Karpas-422 (cell line): ENCODE results near the gene PTPN14. TPM values are rescaled to one million over a fixed set of nuclear protein-coding genes. Genes with fewer than 3 reads are reported as not detected.

Source experiments
- DNase-seq: peaks from one replicate; pipeline ENCODE4 v3.0.0-alpha.2; 2015
- H2AFZ ChIP-seq: fragments of 200-600 bp; sonication (generic); 2 replicates; pipeline ENCODE4 v1.6.1; 2014; ENCODE audit warnings: antibody characterized with exemption, low read length, mixed read lengths
- H3K27ac ChIP-seq: fragments of 200-600 bp; sonication (generic); 2 replicates; pipeline ENCODE4 v1.5.1; 2014; ENCODE audit warnings: mild to moderate bottlenecking, low read length, moderate library complexity
- H3K27me3 ChIP-seq: fragments of 200-600 bp; sonication (generic); 2 replicates; pipeline ENCODE4 v1.6.1; 2014; ENCODE audit warnings: low read length, mixed read lengths
- H3K36me3 ChIP-seq: fragments of 200-600 bp; sonication (generic); 2 replicates; pipeline ENCODE4 v1.6.1; 2014; ENCODE audit warnings: low read length, mixed read lengths; ENCODE audit not compliant: insufficient read depth
- H3K4me1 ChIP-seq: fragments of 200-600 bp; sonication (generic); 2 replicates; pipeline ENCODE4 v1.6.1; 2014; ENCODE audit warnings: mild to moderate bottlenecking, low read length, mixed read lengths
- H3K4me2 ChIP-seq: fragments of 200-600 bp; sonication (generic); 2 replicates; pipeline ENCODE4 v1.6.1; 2014; ENCODE audit warnings: low read length, low read depth, mild to moderate bottlenecking; ENCODE audit not compliant: poor library complexity, severe bottlenecking
- H3K4me3 ChIP-seq: fragments of 200-600 bp; sonication (generic); 2 replicates; pipeline ENCODE4 v1.5.1; 2014; ENCODE audit warnings: mild to moderate bottlenecking, antibody characterized with exemption, low read length, mixed read lengths
- H3K79me2 ChIP-seq: fragments of 200-600 bp; sonication (generic); 2 replicates; pipeline ENCODE4 v1.6.1; 2014; ENCODE audit warnings: mild to moderate bottlenecking, low read length, mixed read lengths
- H3K9ac ChIP-seq: fragments of 200-600 bp; sonication (generic); 2 replicates; pipeline ENCODE4 v1.6.0; 2014; ENCODE audit warnings: low read length
- H3K9me2 ChIP-seq: fragments of 200-600 bp; sonication (generic), shearing (Covaris generic); replicated peaks from 2 replicates; pipeline ENCODE4 v1.6.0; 2014; ENCODE audit warnings: mild to moderate bottlenecking, low read length, moderate library complexity; ENCODE audit not compliant: insufficient read depth
- H3K9me3 ChIP-seq: fragments of 300-700, 200-600 bp; sonication (generic); 2 replicates; pipeline ENCODE4 v1.6.1; 2014; ENCODE audit warnings: low read length, mixed read lengths
- H4K20me1 ChIP-seq: fragments of 200-600 bp; sonication (generic); 2 replicates; pipeline ENCODE4 v1.6.1; 2014; ENCODE audit warnings: mild to moderate bottlenecking, antibody characterized with exemption, low read length, low read depth; ENCODE audit not compliant: insufficient read depth
- total RNA-seq: library from RNA; depleted of rRNA; stranded (reverse); fragments of >200 nt; shearing (Covaris generic); gene quantifications from 2 replicates; pipeline ENCODE4 v1.2.3, GENCODE V29; 2014; ENCODE audit warnings: low replicate concordance

PTPN14 gene
- total RNA-seq, 1 experiment from 2014 or later = 0.56 TPM

DNA sequence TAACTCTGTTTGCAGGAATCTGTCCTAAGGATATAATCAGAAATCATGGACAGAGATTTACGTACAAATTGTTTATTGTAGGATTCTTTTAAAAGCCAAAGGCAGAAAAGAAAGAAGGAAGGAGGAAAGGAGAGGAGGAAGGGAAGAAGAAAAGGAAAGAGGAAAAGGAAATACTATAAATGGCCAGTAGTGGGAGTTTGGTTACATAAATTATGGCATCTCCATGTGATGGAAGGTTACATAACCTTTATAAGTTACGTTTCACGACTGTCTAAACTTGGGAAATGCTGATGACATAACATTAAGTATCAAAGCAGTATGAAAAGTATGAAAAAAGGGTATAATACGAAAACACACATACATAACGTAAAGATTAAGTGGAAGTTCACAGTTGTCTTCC is 231.5 kb downstream of the PTPN14 start:
- H3K27ac ChIP-seq = no peak overlapping the region
- no peaks in the 10 kb centered on the region for H3K9me2 ChIP-seq
- H3K9ac ChIP-seq = no peak overlapping the region
- no peaks in the 10 kb centered on the region for H3K9me3 ChIP-seq
- no peaks in the 10 kb centered on the region for H3K27me3 ChIP-seq
- peaks cover 5% of the 10 kb centered on the region; the same call in 1 of the 2 replicates for H3K36me3 ChIP-seq
- no peak overlapping the region for H2AFZ ChIP-seq
- no peaks in the 10 kb centered on the region for H4K20me1 ChIP-seq
- peaks cover 14% of the 10 kb centered on the region for H3K4me1 ChIP-seq
- H3K4me3 ChIP-seq = no peak overlapping the region
- no peaks in the 10 kb centered on the region for H3K79me2 ChIP-seq
- no peak overlapping the region for H3K4me2 ChIP-seq
- no peak for DNase-seq

DNA sequence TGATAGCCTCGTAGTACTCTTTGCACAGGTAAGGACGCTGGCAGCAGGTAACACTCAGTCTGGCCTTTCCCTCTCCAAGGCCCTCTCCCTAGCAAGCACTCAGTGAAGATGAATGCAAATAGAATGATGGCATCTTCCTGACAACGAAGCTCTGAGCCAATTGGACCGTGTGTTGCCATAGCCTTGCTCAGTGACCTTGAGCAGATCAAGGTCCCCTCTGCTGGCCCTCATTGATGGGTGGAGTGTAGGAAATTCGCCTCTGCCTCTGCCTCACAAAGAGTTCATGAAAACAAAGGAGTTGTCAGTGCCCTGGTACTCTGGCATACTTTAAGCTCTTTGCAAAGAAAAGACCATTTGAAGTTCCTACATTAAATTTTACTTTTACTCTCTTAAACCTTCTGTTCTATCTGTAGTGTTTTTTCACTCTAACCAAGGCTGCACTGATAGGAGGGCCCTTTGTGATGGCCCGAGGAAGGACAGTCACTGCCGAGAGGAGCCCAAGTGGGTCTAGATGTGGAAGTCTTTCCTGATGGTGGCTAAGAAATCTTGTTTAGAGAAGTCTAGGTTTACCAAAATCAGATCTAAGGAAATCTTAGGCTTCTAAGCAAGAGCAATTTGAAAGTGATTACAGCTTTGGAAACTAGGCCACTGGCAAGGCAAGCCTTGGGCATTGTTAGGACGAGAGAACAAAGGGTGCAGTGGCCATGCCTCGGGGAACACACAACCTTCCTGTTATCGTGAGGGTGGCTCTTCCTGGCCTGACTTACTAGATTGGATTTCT is 232.3 kb downstream of the PTPN14 start:
- H3K27me3 ChIP-seq = no peaks in the 10 kb centered on the region
- H4K20me1 ChIP-seq = no peaks in the 10 kb centered on the region
- H3K4me2 ChIP-seq = no peak overlapping the region
- no peaks in the 10 kb centered on the region for H3K79me2 ChIP-seq
- H3K27ac ChIP-seq = no peak overlapping the region
- H3K4me1 ChIP-seq = peaks cover 14% of the 10 kb centered on the region
- H3K9me2 ChIP-seq = no peaks in the 10 kb centered on the region
- DNase-seq = no peak
- no peak overlapping the region for H2AFZ ChIP-seq
- no peak overlapping the region for H3K9ac ChIP-seq
- no peaks in the 10 kb centered on the region for H3K9me3 ChIP-seq
- peaks cover 5% of the 10 kb centered on the region; the same call in 1 of the 2 replicates for H3K36me3 ChIP-seq
- no peak overlapping the region for H3K4me3 ChIP-seq

DNA sequence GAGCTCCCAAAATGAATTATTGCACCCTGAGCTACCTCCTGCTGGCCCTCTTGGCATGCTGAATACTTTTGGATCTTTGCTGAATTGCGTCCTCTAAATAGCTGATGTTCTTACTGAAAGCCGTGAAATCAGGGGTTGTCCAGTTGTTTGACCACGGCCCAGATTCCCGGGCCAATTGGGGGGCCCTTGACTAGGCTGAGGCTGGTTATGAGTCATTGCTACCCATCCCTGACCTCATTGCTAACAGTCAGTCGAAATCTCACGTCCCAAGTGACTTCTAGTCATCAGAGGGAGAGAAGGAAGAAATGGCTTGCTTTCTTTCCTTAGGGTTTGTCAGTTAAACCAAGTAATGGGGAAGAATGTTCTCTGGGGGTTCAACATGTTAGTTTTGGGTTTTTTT is 233.0 kb downstream of the PTPN14 start:
- no peaks in the 10 kb centered on the region for H3K27me3 ChIP-seq
- no peaks in the 10 kb centered on the region for H3K9me2 ChIP-seq
- H3K27ac ChIP-seq = no peak overlapping the region
- peaks cover 14% of the 10 kb centered on the region for H3K4me1 ChIP-seq
- H3K36me3 ChIP-seq = peaks cover 5% of the 10 kb centered on the region; the same call in 1 of the 2 replicates
- H3K4me2 ChIP-seq = no peak overlapping the region
- no peak overlapping the region for H3K9ac ChIP-seq
- no peaks in the 10 kb centered on the region for H3K9me3 ChIP-seq
- DNase-seq = no peak
- no peaks in the 10 kb centered on the region for H3K79me2 ChIP-seq
- H2AFZ ChIP-seq = no peak overlapping the region
- H3K4me3 ChIP-seq = no peak overlapping the region
- H4K20me1 ChIP-seq = no peaks in the 10 kb centered on the region

DNA sequence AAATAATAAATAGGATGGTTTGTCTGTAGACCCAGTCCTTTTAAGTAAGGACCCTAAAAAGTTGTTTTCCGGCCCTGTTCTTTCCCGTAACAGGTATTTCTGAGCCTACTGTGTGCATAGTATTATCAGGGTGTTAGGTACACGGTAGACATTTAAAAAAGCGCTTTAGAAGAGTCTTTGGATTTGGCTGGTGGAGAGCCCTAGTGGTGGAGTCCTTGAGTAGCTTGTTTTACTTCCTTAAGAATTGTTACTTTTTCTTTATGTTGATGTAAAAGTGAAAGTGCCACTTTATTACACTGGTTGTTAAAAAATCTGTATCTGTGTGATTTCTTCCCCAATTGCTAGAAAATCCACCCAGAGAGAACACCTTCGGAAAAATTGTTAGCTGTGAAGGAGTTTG is 233.7 kb downstream of the PTPN14 start:
- no peaks in the 10 kb centered on the region for H3K79me2 ChIP-seq
- no peak overlapping the region for H2AFZ ChIP-seq
- H4K20me1 ChIP-seq = no peaks in the 10 kb centered on the region
- H3K4me2 ChIP-seq = no peak overlapping the region
- no peak overlapping the region for H3K27ac ChIP-seq
- H3K4me1 ChIP-seq = peaks cover 14% of the 10 kb centered on the region
- H3K27me3 ChIP-seq = no peaks in the 10 kb centered on the region
- no peaks in the 10 kb centered on the region for H3K9me3 ChIP-seq
- DNase-seq = no peak
- peaks cover 5% of the 10 kb centered on the region; the same call in 1 of the 2 replicates for H3K36me3 ChIP-seq
- H3K9ac ChIP-seq = no peak overlapping the region
- H3K4me3 ChIP-seq = no peak overlapping the region
- H3K9me2 ChIP-seq = no peaks in the 10 kb centered on the region

DNA sequence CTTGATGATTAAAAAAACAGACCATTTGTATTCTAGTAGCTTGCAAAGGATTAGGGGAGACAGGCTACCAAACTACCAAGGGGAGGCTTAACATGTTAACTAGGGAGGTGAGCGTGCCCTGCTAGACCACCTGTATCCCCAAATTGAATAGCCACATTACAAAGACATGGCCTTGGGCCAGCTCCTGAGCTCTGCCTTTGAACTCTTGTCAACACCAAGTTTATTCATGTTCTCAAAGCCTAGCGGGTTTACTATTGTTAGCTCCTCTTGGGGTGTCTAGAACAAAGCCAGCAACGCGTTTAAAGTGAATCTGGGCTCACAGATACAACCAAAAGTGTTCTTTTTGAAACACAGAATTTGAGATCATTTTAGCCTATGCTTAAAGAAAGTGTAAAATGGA is 234.1 kb downstream of the PTPN14 start:
- peaks cover 5% of the 10 kb centered on the region; the same call in 1 of the 2 replicates for H3K36me3 ChIP-seq
- peaks cover 12% of the 10 kb centered on the region for H3K4me1 ChIP-seq

DNA sequence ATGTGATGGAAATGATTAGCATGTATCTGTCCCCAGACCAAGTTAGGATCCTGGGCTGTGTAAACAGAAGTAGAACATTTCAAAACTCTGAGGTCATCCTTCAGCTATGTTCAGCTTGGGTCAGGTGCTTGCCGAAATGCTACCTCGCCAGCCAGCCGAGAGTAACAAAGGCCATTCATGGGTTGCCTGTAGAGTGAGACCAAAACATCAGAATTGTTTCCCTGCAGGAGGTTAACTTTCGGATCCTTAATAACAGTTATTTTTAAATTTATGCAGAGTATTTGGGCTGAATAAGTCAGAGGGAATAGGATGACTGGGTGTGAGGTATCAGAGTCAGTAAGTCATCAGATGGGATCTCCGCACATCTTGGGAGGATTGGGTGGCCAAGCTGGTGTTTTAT is 234.8 kb downstream of the PTPN14 start:
- Histone ChIP-seq H3K4me2 (no peak overlapping the region), H4K20me1 (peaks cover 5% of the 10 kb centered on the region; the same call in 1 of the 2 replicates), H3K9me2 (no peaks in the 10 kb centered on the region), H3K79me2 (no peaks in the 10 kb centered on the region), H3K4me1 (peaks cover 5% of the 10 kb centered on the region), H3K27ac (no peak overlapping the region), H3K4me3 (no peak overlapping the region), H3K9me3 (no peaks in the 10 kb centered on the region), H3K36me3 (peaks cover 5% of the 10 kb centered on the region; the same call in 1 of the 2 replicates), H2AFZ (no peak overlapping the region), H3K27me3 (no peaks in the 10 kb centered on the region), H3K9ac (no peak overlapping the region)
- DNase-seq = no peak

More for the DNA sequence above, 234.1 kb downstream of the PTPN14 start:
- Histone ChIP-seq H3K9ac (no peak overlapping the region), H3K9me2 (no peaks in the 10 kb centered on the region), H3K27ac (no peak overlapping the region), H3K4me2 (no peak overlapping the region), H3K9me3 (no peaks in the 10 kb centered on the region), H2AFZ (no peak overlapping the region), H4K20me1 (no peaks in the 10 kb centered on the region), H3K27me3 (no peaks in the 10 kb centered on the region), H3K79me2 (no peaks in the 10 kb centered on the region), H3K4me3 (no peak overlapping the region)
- DNase-seq = no peak

DNA sequence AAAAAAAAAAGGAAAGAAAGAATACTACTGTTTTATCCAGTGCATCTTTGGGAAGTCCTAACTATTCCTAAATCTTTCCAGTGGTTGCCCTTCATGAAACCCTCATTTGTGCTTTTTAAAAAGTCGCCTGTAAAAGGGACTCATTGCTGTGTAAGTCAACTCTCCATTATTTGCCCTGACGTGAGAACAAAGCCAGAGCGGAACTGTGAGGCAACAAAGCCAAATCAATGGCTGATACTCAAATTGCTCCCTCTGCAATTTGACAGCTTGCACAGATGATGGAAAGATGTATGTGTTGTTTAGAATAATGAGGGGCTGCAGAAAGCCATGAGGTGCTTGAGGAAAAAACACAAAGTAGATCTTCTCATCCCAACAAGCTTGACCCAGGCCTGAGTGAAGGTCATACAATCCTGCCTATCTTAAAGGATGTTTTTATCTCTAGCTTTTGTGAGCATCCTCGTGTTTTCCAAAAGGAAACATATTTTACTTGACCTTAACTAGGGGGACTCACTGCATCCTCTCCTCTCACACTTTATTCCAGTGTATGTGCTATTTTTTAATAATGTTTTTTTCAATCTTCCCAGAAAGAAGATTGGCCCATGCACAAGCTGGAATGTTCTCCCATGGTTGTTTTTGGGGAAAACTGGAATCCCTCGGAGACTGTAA is 237.1 kb downstream of the PTPN14 start:
- H2AFZ ChIP-seq = no peak overlapping the region
- H3K36me3 ChIP-seq = peaks cover 2% of the 10 kb centered on the region; the same call in 1 of the 2 replicates
- H3K27ac ChIP-seq = no peak overlapping the region
- H3K4me1 ChIP-seq = no peaks in the 10 kb centered on the region
- H3K79me2 ChIP-seq = no peaks in the 10 kb centered on the region
- H4K20me1 ChIP-seq = peaks cover 5% of the 10 kb centered on the region; the same call in 1 of the 2 replicates
- DNase-seq = no peak
- H3K9ac ChIP-seq = no peak overlapping the region
- H3K4me3 ChIP-seq = no peak overlapping the region
- no peaks in the 10 kb centered on the region for H3K27me3 ChIP-seq
- no peaks in the 10 kb centered on the region for H3K9me3 ChIP-seq
- H3K4me2 ChIP-seq = no peak overlapping the region
- no peaks in the 10 kb centered on the region for H3K9me2 ChIP-seq

DNA sequence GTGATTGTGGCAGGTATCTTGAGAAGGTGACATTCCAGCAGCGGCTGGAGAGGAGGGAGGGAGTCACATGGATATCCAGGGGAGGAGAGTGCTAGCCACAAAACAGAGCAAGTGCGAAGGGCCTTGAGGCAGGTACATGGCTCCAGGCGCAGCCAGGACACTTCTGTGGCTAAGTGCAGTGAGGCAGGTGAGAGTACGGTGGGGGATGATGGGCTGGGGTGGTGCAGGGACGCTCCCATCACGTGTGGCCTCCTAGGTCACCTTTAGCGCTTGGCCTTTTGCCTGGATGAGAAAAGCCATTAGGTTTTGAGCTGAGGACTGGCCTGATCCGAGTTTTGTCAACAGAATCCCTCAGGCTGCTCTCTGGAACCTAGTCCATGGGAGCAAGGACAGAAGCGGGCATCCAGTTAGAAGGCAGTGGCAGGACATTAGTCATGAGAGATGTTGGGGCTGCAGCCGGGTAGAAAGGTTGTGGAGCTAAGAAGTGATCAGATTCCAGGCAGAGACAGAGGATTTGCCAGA is 238.8 kb downstream of the PTPN14 start:
- no peaks in the 10 kb centered on the region for H3K9me3 ChIP-seq
- no peaks in the 10 kb centered on the region for H3K9me2 ChIP-seq
- H3K79me2 ChIP-seq = no peaks in the 10 kb centered on the region
- no peak overlapping the region for H3K4me3 ChIP-seq
- DNase-seq = no peak
- peaks cover 8% of the 10 kb centered on the region; the same call in 1 of the 2 replicates for H4K20me1 ChIP-seq
- H3K27ac ChIP-seq = no peak overlapping the region
- H3K9ac ChIP-seq = no peak overlapping the region
- H3K36me3 ChIP-seq = peaks cover 2% of the 10 kb centered on the region; the same call in 1 of the 2 replicates
- H3K4me1 ChIP-seq = no peaks in the 10 kb centered on the region
- no peaks in the 10 kb centered on the region for H3K27me3 ChIP-seq
- H2AFZ ChIP-seq = no peak overlapping the region
- H3K4me2 ChIP-seq = no peak overlapping the region
